Epithelial cell of esophagus (primary cell): Measurements from ENCODE around the gene METRN.
A peak's percentile ranks its signal among the peaks of the same experiment; 100 is the strongest.

Source experiments
- DNase-seq: peaks from one replicate; pipeline ENCODE4 v3.0.0; 2010; ENCODE audit warnings: low read depth
- H3K4me3 ChIP-seq: 2 replicates; pipeline ENCODE4 v1.5.1; 2011; ENCODE audit warnings: mild to moderate bottlenecking, low read length, control low read depth
- TF ChIP-seq, protein P1 (sequence below): IDR thresholded peaks from 2 replicates; pipeline ENCODE4 v1.5.1; 2011; ENCODE audit warnings: low read depth, mild to moderate bottlenecking, low read length, control low read depth, inconsistent platforms; ENCODE audit not compliant: insufficient read depth; ENCODE audit errors: missing control alignments

The METRN gene

DNA sequence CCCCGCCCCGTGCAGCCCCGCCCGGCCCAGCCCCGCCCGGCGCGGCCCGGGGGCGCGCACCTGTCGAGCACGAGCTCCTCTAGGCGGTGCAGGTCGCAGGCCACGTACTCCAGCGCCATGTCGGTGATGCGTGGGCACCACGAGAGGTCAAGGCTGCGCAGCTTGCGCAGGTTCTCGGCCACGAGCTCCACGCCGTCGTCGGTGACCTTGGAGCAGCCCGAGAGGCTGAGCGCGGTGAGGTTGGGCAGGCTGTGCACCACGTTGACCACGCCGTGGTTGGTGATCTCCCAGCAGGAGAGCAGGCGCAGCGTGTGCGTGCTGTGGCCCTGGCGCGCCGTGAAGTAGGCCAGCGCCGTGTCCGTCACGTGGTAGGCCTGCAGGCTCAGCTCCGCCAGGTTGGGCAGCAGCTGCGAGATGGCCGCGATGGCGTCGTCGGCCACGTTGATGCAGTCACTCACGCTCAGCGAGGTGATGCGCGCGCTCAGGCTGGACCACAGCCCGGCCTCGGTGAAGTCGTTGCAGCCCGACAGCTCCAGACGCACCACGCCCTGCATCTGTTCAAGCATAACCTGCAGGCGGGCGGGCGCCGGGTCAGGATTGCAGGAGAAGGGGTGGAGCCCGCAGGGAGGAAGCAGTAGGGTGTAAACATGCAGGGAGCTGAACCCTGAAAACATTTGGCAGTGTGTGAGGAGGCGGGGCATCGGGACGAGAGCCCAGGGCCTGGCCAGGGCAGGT is 19.4 kb upstream of the METRN start:
- TF ChIP-seq, protein P1, sequence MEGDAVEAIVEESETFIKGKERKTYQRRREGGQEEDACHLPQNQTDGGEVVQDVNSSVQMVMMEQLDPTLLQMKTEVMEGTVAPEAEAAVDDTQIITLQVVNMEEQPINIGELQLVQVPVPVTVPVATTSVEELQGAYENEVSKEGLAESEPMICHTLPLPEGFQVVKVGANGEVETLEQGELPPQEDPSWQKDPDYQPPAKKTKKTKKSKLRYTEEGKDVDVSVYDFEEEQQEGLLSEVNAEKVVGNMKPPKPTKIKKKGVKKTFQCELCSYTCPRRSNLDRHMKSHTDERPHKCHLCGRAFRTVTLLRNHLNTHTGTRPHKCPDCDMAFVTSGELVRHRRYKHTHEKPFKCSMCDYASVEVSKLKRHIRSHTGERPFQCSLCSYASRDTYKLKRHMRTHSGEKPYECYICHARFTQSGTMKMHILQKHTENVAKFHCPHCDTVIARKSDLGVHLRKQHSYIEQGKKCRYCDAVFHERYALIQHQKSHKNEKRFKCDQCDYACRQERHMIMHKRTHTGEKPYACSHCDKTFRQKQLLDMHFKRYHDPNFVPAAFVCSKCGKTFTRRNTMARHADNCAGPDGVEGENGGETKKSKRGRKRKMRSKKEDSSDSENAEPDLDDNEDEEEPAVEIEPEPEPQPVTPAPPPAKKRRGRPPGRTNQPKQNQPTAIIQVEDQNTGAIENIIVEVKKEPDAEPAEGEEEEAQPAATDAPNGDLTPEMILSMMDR: no peak
- DNase-seq: peak; percentile 89

DNA sequence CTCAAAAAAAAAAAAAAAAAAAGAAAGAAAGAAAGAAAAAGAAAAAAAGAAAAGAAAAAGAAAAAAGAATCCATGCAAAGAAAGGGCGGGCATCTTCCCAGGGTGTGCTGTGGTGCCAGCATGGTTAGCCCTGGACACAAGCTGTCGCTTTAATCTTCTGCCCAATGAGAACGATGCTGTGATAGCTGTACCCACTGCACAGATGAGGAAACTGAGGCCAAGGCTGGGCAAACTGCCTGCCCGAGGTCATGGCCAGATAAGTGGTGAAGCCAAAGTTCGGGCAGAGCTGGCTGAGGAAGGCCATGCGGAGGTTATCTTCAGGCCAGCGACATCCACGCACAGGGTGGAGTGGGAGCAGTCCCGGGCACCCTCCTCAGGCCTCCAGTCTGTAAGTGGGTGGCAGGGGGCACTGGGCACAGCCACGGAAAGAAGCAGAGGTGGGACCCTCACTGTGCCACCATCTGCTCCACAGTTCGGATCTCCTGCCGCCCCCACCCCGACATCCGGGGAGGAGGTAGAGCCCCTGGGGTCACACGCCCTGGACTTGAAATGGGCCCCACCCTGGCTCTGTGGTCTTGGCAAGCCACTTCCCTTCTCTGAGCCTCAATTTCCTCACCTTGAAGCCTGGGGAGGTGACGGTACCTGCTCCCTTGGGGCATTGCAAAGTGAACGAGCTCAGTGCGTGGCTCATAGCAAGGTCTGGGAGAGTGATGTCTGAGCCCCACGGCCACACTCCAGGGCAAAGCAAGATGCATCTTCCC is 15.8 kb upstream of the METRN start:
- H3K4me3 ChIP-seq: no peak overlapping the region
- TF ChIP-seq, protein P1: no peak
- no peak for DNase-seq

More for the DNA sequence above, 19.4 kb upstream of the METRN start:
- H3K4me3 ChIP-seq: peak overlapping the region; percentile 20

DNA sequence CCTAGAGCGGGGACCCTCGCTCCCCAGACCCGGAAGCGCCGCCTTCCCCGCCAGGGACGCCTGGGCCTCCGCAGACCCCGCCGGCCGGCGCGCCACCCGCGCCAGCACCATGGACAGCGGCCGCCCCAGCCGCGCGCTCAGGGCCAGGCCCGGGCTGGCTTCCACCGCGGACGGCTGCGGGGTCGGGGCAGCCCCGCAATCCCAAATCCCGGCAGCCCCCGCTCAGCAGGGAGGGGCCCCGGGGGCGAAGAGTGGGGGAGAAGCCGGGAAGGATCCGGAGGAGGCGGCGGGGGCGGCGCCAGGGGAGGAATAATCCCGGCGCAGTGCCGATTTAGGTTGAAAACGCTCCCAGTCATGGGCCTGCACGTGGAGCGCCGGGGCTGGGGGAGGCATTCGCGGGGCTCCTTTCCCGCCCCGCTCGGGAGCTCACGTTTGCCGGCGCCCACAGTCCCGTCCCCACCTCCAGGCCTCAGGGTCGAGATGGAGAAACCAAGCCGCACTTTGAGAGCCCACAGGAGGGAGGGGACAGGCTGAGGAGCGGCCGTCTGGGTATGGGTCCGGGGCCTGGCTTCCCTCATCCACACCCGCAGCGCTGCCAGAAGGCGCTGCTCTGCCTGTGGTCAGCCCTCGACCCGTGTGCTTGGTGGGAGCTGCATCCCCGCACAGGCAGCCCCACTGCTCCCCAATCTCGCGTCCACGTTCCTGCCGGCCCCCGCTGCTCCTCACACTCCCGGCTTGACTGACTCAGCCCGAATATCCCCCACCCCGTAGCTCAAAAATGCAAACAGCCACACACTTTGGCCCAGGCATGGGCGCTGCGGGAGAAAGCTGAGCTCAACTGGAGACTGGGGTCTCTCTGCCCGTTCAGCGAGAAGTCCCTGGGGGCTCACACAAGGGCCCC is 14.0 kb upstream of the METRN start:
- TF ChIP-seq, protein P1: no peak
- no peak overlapping the region for H3K4me3 ChIP-seq
- DNase-seq: no peak

DNA sequence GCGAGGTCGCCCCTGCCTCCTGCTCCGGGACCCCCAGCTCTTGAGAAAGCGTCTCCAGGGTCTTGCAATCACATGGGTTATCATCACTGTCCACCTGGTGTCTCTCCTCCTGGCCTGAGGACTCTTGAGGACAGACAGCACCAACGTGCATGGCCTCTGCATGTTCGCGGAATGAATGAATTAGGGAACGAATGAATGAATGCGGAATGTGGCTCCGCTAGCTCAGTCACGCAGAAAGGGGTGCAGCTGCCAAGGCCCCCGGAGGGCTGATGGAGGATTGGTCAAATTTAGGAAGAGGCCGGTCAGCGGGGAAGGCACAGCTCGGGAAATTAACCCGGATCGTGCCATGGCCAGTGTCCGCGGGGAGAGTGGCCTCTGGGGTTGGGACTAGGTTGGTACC is 12.6 kb upstream of the METRN start:
- no peak overlapping the region for H3K4me3 ChIP-seq
- DNase-seq: no peak
- TF ChIP-seq, protein P1: no peak

DNA sequence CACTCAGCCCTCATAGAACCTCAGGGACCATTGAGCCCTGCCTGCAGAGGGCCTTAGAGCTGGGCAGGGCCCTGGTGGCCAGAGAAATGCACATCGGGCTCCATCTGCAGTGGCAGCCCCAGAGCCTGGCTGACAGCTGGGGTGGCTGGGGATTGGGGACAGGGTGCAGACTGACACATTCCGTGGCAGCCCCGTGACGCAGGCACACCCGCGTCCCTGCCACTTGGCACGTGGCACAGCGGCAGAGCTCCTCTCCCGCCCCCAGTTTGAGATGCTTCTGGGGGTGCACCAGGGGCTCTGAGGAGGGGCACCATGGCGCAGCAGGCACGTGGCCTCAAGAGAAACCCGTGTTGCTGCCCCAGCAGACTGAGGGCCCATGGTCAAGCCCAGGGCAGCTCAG is 11.5 kb upstream of the METRN start:
- no peak overlapping the region for H3K4me3 ChIP-seq
- TF ChIP-seq, protein P1: no peak
- no peak for DNase-seq

DNA sequence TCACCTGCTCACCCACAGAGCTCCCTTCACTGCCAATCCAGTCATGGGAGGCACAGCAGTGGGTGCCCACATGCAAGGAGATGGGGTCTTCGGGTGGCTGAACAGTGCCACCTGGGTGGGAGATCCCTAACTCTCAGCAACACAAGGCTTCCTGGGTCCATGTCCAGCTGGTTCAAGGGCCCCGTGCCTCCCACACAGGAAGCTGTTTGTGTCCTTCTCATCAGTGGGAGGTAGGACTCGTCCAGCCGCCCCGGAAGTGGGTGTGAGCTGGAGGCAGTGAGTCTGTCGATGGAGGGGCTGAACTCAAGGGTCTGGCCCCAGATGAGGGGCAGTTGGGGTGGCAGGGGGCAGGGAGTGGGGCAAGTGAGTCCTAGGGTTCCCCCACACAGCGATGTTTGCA is 10.9 kb upstream of the METRN start:
- H3K4me3 ChIP-seq: no peak overlapping the region
- TF ChIP-seq, protein P1: no peak
- DNase-seq: no peak
